A673 (cell line): ENCODE measurements around the gene M1AP. TPM values are rescaled to one million over a fixed set of nuclear protein-coding genes. Genes with fewer than 3 reads are reported as not detected.

Experiments used
- BruUV-seq: library from RNA; stranded (reverse); fragments of 400-500 nt; replicated peaks from 2 replicates; lab custom pipeline; 2021; lab: Mats Ljungman, UMichigan
- CTCF ChIA-PET: fragments of 300-600 bp; sonication (Branson Sonifier 250); formaldehyde crosslinking; loops from one replicate; lab custom pipeline; 2022; ENCODE audit warnings: antibody characterized with exemption; lab: Charles Lee
- POLR2A ChIA-PET: fragments of 300-600 bp; sonication (Branson Sonifier 250); formaldehyde crosslinking; loops from one replicate; lab custom pipeline; 2022; ENCODE audit warnings: antibody characterized with exemption; ENCODE audit not compliant: low non-redundant PET; lab: Charles Lee
- DNase-seq: peaks from one replicate; pipeline ENCODE4 v3.0.0-alpha.2; 2015; ENCODE audit warnings: low spot score
- H3K27ac ChIP-seq: fragments of 200-600 bp; sonication (generic); 2 replicates; pipeline ENCODE4 v1.5.1; 2016; ENCODE audit warnings: mixed run types, low read depth, mild to moderate bottlenecking, mixed read lengths, antibody characterized with exemption, low read length; ENCODE audit not compliant: poor library complexity, severe bottlenecking
- H3K27me3 ChIP-seq: fragments of 200-600 bp; sonication (generic); replicated peaks from 2 replicates; pipeline ENCODE4 v1.6.1; 2017; ENCODE audit warnings: mixed run types, low read depth, mild to moderate bottlenecking, mixed read lengths, antibody characterized with exemption, low read length; ENCODE audit not compliant: insufficient read depth, poor library complexity
- H3K36me3 ChIP-seq: fragments of 200-600 bp; sonication (generic); 2 replicates; pipeline ENCODE4 v1.6.1; 2016; ENCODE audit warnings: mixed run types, mild to moderate bottlenecking, mixed read lengths, antibody characterized with exemption, low read length; ENCODE audit not compliant: insufficient read depth, poor library complexity, severe bottlenecking
- H3K4me1 ChIP-seq: fragments of 200-600 bp; sonication (generic); 2 replicates; pipeline ENCODE4 v1.6.1; 2017; ENCODE audit warnings: mixed run types, mild to moderate bottlenecking, mixed read lengths, antibody characterized with exemption, low read length; ENCODE audit not compliant: insufficient read depth, poor library complexity, severe bottlenecking
- H3K4me3 ChIP-seq: fragments of 200-600 bp; sonication (generic); 2 replicates; pipeline ENCODE4 v1.5.1; 2016; ENCODE audit warnings: low read depth, mixed run types, mild to moderate bottlenecking, mixed read lengths, low read length; ENCODE audit not compliant: poor library complexity, severe bottlenecking
- H3K9me3 ChIP-seq: fragments of 200-600 bp; sonication (generic); 2 replicates; pipeline ENCODE4 v1.6.1; 2016; ENCODE audit warnings: mixed run types, low read depth, mild to moderate bottlenecking, mixed read lengths, antibody characterized with exemption, low read length; ENCODE audit not compliant: poor library complexity, severe bottlenecking
- EZH2 ChIP-seq: fragments of 200-600 bp; sonication (generic); IDR thresholded peaks from 2 replicates; pipeline ENCODE4 v1.6.1; 2017; ENCODE audit warnings: borderline replicate concordance, low read depth, mild to moderate bottlenecking, mixed read lengths, antibody characterized with exemption, low read length; ENCODE audit not compliant: poor library complexity, severe bottlenecking
- intact Hi-C: fragments of 100-400 bp; cut with micrococcal nuclease; formaldehyde crosslinking; loops from one replicate; pipeline ENCODE4 v1.10.0; 2022; ENCODE audit not compliant: unreplicated experiment
- total RNA-seq: library from RNA; stranded (reverse); gene quantifications from 2 replicates; pipeline ENCODE4 v1.2.3, GENCODE V29; 2021
- TF ChIP-seq, protein P1 (sequence below): fragments of 300-800, 200-600 bp; sonication (generic); conservative IDR thresholded peaks from 2 replicates; pipeline ENCODE4 v1.5.1; 2017; ENCODE audit warnings: low read depth, mild to moderate bottlenecking, antibody characterized with exemption, low read length, moderate library complexity, mixed read lengths

M1AP gene
- total RNA-seq, 1 experiment from 2014 or later = not detected

DNA sequence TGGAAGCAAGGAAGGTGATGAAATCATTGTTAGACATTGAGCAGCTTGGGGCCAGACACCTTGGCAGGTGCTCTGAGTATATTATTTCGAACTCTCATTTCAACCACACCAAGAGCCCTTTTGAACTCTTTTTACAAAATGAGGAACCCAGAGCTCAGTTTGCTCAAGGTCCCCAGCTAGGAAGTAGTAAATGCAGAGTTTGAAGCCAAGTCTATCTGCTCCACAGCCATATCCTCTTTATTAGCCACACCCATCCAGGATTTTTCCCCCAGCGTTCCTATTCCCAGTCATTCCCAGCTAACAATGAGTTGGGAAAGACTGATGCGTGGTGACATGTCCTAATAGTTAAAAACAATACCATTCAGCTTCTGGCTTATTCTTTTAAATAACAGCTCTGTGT is 46.2 kb upstream of the M1AP start:
- Histone ChIP-seq H3K4me3 (no peak overlapping the region), H3K27me3 (no peaks in the 10 kb centered on the region), H3K36me3 (no peaks in the 10 kb centered on the region), H3K9me3 (no peaks in the 10 kb centered on the region), H3K4me1 (no peaks in the 10 kb centered on the region), H3K27ac (no peak overlapping the region)
- no TSS peak for BruUV-seq
- no peak for DNase-seq
- intact Hi-C loops = loop anchor here (10.0 kb wide), 1 partner anchor 711 kb away; no protein-coding TSS in a partner anchor
- POLR2A ChIA-PET = no interaction called here
- CTCF ChIA-PET = no interaction called here
- TF ChIP-seq, protein P1, sequence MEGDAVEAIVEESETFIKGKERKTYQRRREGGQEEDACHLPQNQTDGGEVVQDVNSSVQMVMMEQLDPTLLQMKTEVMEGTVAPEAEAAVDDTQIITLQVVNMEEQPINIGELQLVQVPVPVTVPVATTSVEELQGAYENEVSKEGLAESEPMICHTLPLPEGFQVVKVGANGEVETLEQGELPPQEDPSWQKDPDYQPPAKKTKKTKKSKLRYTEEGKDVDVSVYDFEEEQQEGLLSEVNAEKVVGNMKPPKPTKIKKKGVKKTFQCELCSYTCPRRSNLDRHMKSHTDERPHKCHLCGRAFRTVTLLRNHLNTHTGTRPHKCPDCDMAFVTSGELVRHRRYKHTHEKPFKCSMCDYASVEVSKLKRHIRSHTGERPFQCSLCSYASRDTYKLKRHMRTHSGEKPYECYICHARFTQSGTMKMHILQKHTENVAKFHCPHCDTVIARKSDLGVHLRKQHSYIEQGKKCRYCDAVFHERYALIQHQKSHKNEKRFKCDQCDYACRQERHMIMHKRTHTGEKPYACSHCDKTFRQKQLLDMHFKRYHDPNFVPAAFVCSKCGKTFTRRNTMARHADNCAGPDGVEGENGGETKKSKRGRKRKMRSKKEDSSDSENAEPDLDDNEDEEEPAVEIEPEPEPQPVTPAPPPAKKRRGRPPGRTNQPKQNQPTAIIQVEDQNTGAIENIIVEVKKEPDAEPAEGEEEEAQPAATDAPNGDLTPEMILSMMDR = no peak
- no peak for TF ChIP-seq EZH2

DNA sequence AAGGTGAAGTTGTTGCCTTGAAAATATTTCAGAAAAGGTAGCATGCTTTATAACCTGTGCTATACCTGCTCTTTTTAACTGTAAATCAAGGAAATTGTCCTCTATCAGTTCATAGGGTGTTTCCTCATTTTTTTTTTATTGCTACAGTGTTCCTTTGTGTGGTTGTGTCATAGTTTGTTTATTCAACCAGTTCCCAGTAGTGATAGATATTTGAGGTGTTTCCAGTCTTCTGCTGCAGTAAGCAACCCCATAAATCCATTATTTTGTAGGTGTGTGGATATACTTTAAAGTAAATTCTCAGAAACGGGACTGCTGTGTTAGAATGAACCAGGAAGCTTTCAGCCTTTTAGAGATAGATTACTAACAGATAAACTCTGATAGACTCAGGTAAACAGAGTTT is 45.5 kb upstream of the M1AP start:
- ChIA-PET POLR2A (no interaction called here), CTCF (no interaction called here)
- no TSS peak for BruUV-seq
- intact Hi-C loops = loop anchor here (10.0 kb wide), 1 partner anchor 711 kb away; no protein-coding TSS in a partner anchor
- no peaks in the 10 kb centered on the region for H3K36me3 ChIP-seq
- no peaks in the 10 kb centered on the region for H3K27me3 ChIP-seq
- no peaks in the 10 kb centered on the region for H3K4me1 ChIP-seq
- H3K27ac ChIP-seq = no peak overlapping the region
- no peak overlapping the region for H3K4me3 ChIP-seq
- no peak for DNase-seq
- no peak for TF ChIP-seq EZH2
- TF ChIP-seq, protein P1 = no peak
- no peaks in the 10 kb centered on the region for H3K9me3 ChIP-seq

DNA sequence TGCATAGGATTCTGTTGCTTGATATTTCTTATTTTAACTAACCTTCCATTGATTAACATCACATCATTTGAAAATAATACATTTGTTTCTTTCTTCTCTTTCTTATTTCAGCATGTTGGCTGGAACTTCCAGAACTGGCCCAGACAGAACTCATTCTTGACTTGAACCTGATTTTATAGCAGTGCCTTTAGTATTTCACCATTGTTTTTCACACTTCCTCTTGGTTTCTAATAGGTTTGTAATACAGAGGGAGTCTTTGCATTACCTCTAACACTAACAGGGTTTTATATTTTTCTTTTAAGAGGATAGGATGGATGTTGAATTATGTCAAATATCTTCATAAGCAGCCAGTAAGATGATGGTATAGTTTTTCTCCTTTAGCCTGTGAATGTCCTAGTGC is 45.1 kb upstream of the M1AP start:
- CTCF ChIA-PET = no interaction called here
- intact Hi-C loops = loop anchor here (10.0 kb wide), 1 partner anchor 712 kb away; no protein-coding TSS in a partner anchor
- POLR2A ChIA-PET = no interaction called here

More for the DNA sequence above, 45.1 kb upstream of the M1AP start:
- Histone ChIP-seq H3K4me1 (no peaks in the 10 kb centered on the region), H3K27ac (no peak overlapping the region), H3K9me3 (no peaks in the 10 kb centered on the region), H3K4me3 (no peak overlapping the region), H3K36me3 (no peaks in the 10 kb centered on the region), H3K27me3 (no peaks in the 10 kb centered on the region)
- DNase-seq = no peak
- TF ChIP-seq, protein P1 = no peak
- TF ChIP-seq EZH2 = no peak
- BruUV-seq = no TSS peak
